GM19324 (cell line): ENCODE data around the gene TUFT1.

Source experiments
- ATAC-seq: cut with Tn5 transposase; IDR thresholded peaks from one replicate; pipeline ENCODE4 v1.9.1; 2021; ENCODE audit warnings: mild to moderate bottlenecking, moderate library complexity; ENCODE audit not compliant: unreplicated experiment, low FRiP score

TUFT1 gene

GRCh38 chr1:151540021-151540981 is at the start of gene TUFT1:
TUFT1 (plus strand) TSS chr1:151540309; CDS start chr1:151540367, 58 bp downstream.
- ATAC-seq, result peak; percentile 92

GRCh38 chr1:151491641-151492040 is 48.5 kb upstream of the TUFT1 start:
- ATAC-seq, result no peak

- no peak for ATAC-seq
These were observed 48.0 kb upstream of the TUFT1 start for GRCh38 chr1:151492120-151492519.

- no peak for ATAC-seq
These were observed 47.1 kb upstream of the TUFT1 start for GRCh38 chr1:151493042-151493441.

- ATAC-seq, result no peak
These were observed 45.3 kb upstream of the TUFT1 start for GRCh38 chr1:151494741-151495281.

- ATAC-seq, result no peak
These were observed 44.8 kb upstream of the TUFT1 start for GRCh38 chr1:151495316-151495715.

GRCh38 chr1:151499365-151499764 is 40.7 kb upstream of the TUFT1 start:
- ATAC-seq, result no peak

GRCh38 chr1:151499930-151500329 is 40.2 kb upstream of the TUFT1 start:
- ATAC-seq, result no peak

GRCh38 chr1:151501474-151501873 is 38.6 kb upstream of the TUFT1 start:
- ATAC-seq, result no peak

- no peak for ATAC-seq
These were observed 37.9 kb upstream of the TUFT1 start for GRCh38 chr1:151502035-151502700.

GRCh38 chr1:151502859-151503780 is 37.0 kb upstream of the TUFT1 start:
- no peak for ATAC-seq

- no peak for ATAC-seq
These were observed 35.9 kb upstream of the TUFT1 start for GRCh38 chr1:151504252-151504651.

GRCh38 chr1:151504759-151505158 is 35.4 kb upstream of the TUFT1 start:
- ATAC-seq, result no peak

- no peak for ATAC-seq
These were observed 31.3 kb upstream of the TUFT1 start for GRCh38 chr1:151508833-151509232.

- no peak for ATAC-seq
These were observed 30.6 kb upstream of the TUFT1 start for GRCh38 chr1:151509350-151510019.

GRCh38 chr1:151510020-151510405 is 30.1 kb upstream of the TUFT1 start:
- ATAC-seq, result no peak

- no peak for ATAC-seq
These were observed 29.5 kb upstream of the TUFT1 start for GRCh38 chr1:151510614-151510956.

GRCh38 chr1:151510957-151511635 is 29.0 kb upstream of the TUFT1 start, which contains the start of gene CGN:
CGN (plus strand) TSS chr1:151511387; CDS start chr1:151518520, 7,133 bp downstream.
- ATAC-seq, result peak; percentile 91

- no peak for ATAC-seq
These were observed 28.4 kb upstream of the TUFT1 start for GRCh38 chr1:151511636-151512215.
